Lung (tissue), 12 donors: ENCODE data around the gene SHC1. TPM values are rescaled to one million over a fixed set of nuclear protein-coding genes. Genes with fewer than 3 reads are reported as not detected.

Source experiments
- ATAC-seq: fragments of 200-7000 bp; cut with Tn5 transposase; one replicate; pipeline ENCODE4 v1.9.1; 2020; ENCODE audit warnings: moderate number of reproducible peaks; ENCODE audit not compliant: insufficient read depth, low FRiP score
- DNase-seq, 3 donors: peaks; one replicate each; pipeline ENCODE4 v3.0.0-alpha.2; 2013 to 2017
- H3K27ac ChIP-seq, 2 donors: one replicate each; pipeline ENCODE4 v1.5.1; 2013; ENCODE audit warnings: mild to moderate bottlenecking in 2 of 2, moderate library complexity in 2 of 2, control low read depth in 1 of 2, inconsistent platforms in 1 of 2, low read depth in 1 of 2, low read length in 1 of 2
- H3K27me3 ChIP-seq, 3 donors: one replicate each; pipeline ENCODE4 v1.5.1; 2013; ENCODE audit warnings: low read length in 2 of 3; ENCODE audit not compliant: control insufficient read depth in 3 of 3, insufficient read depth in 3 of 3
- H3K36me3 ChIP-seq, 4 donors: one replicate each; pipeline ENCODE4 v1.5.1; 2013; ENCODE audit warnings: low read length in 4 of 4, mild to moderate bottlenecking in 1 of 4, moderate library complexity in 1 of 4; ENCODE audit not compliant: control insufficient read depth in 4 of 4, insufficient read depth in 4 of 4
- H3K4me1 ChIP-seq, 5 donors: one replicate each; pipeline ENCODE4 v1.5.1; 2013; ENCODE audit warnings: low read length in 5 of 5, mild to moderate bottlenecking in 2 of 5, moderate library complexity in 1 of 5; ENCODE audit not compliant: control insufficient read depth in 5 of 5, insufficient read depth in 5 of 5
- H3K4me3 ChIP-seq: one replicate; pipeline ENCODE4 v1.5.1; 2013; ENCODE audit warnings: mild to moderate bottlenecking, control low read depth, moderate library complexity
- H3K9ac ChIP-seq, 2 donors: one replicate each; pipeline ENCODE4 v1.5.1; 2013; ENCODE audit warnings: low read length in 2 of 2, control low read depth in 1 of 2; ENCODE audit not compliant: insufficient read depth in 1 of 2
- H3K9me3 ChIP-seq, 4 donors: one replicate each; pipeline ENCODE4 v1.5.1; 2013; ENCODE audit warnings: low read length in 3 of 4, mild to moderate bottlenecking in 1 of 4, moderate library complexity in 1 of 4; ENCODE audit not compliant: control insufficient read depth in 4 of 4, insufficient read depth in 3 of 4
- whole genome bisulfite sequencing, 2 donors: extraction: QIAGEN DNeasy Blood & Tissue Kit; methylation state at CpG; one replicate each; pipeline ENCODE4 v1.1.7; 2013; 5-methylcytosine and 5-hydroxymethylcytosine counted together
- polyA plus RNA-seq, 2 donors: library from polyadenylated mRNA; stranded (reverse); fragments of 200-250 nt; gene quantifications; one replicate each; pipeline ENCODE4 v1.2.1, GENCODE V29; 2013
- total RNA-seq, 2 donors: library from RNA; depleted of rRNA in 1 of 2; stranded (reverse); fragments of >200 nt in 1 of 2; gene quantifications; one replicate each; pipeline ENCODE4 v1.2.1, GENCODE V29; 2014 to 2021
- TF ChIP-seq, protein P1 (sequence below): IDR thresholded peaks from 2 replicates; pipeline ENCODE4 v1.5.1; 2012; ENCODE audit warnings: mild to moderate bottlenecking; ENCODE audit errors: control extremely low read depth, extremely low read depth
- donor health status: control.
- donor health status: control.
- donor health status: Bipolar disorder and iron deficiency.
- donor health status: healthy.
- donor health status: DM: yes; HTN: yes; CAD: no.

Gene SHC1
- total and polyA plus RNA-seq, 4 donors, result 67.6 to 136 (median 93.8) TPM

- Histone ChIP-seq H3K9me3 (no peaks in the 10 kb centered on the region), H3K36me3 (no peaks in the 10 kb centered on the region), H3K4me3 (peak overlapping the region; percentile 65), H3K27ac (peak overlapping the region; percentile 91 to 94), H3K4me1 (peaks cover 5 to 28% (median 6%) of the 10 kb centered on the region in 5 donors), H3K9ac (peak overlapping the region in 1 of 2 donors; percentile 46), H3K27me3 (no peaks in the 10 kb centered on the region)
- ATAC-seq, result peak; percentile 67
- TF ChIP-seq, protein P1, sequence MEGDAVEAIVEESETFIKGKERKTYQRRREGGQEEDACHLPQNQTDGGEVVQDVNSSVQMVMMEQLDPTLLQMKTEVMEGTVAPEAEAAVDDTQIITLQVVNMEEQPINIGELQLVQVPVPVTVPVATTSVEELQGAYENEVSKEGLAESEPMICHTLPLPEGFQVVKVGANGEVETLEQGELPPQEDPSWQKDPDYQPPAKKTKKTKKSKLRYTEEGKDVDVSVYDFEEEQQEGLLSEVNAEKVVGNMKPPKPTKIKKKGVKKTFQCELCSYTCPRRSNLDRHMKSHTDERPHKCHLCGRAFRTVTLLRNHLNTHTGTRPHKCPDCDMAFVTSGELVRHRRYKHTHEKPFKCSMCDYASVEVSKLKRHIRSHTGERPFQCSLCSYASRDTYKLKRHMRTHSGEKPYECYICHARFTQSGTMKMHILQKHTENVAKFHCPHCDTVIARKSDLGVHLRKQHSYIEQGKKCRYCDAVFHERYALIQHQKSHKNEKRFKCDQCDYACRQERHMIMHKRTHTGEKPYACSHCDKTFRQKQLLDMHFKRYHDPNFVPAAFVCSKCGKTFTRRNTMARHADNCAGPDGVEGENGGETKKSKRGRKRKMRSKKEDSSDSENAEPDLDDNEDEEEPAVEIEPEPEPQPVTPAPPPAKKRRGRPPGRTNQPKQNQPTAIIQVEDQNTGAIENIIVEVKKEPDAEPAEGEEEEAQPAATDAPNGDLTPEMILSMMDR, result no peak
- DNase-seq, result peak; percentile 94 to 97 (median 95)
- 0 to 1% methylated on average over 41 to 43 of the region's 43 CpGs for WGBS, 2 donors
These were observed 30.3 kb upstream of the SHC1 start for GRCh38 chr1:155000726-155001424.

GRCh38 chr1:155000411-155000725 lies 29.8 kb upstream of the SHC1 start:
- WGBS, 2 donors, result 0 to 1% methylated on average over 10 of the region's 13 CpGs
- no peaks in the 10 kb centered on the region for H3K36me3 ChIP-seq
- H3K27ac ChIP-seq, result peak overlapping the region; percentile 91 to 94
- peak overlapping the region; percentile 65 for H3K4me3 ChIP-seq
- H3K9ac ChIP-seq, result peak overlapping the region in 1 of 2 donors; percentile 79
- ATAC-seq, result no peak
- no peaks in the 10 kb centered on the region for H3K27me3 ChIP-seq
- TF ChIP-seq, protein P1, result no peak
- no peak for DNase-seq
- peaks cover 5 to 28% (median 6%) of the 10 kb centered on the region in 5 donors for H3K4me1 ChIP-seq
- no peaks in the 10 kb centered on the region for H3K9me3 ChIP-seq

DNA sequence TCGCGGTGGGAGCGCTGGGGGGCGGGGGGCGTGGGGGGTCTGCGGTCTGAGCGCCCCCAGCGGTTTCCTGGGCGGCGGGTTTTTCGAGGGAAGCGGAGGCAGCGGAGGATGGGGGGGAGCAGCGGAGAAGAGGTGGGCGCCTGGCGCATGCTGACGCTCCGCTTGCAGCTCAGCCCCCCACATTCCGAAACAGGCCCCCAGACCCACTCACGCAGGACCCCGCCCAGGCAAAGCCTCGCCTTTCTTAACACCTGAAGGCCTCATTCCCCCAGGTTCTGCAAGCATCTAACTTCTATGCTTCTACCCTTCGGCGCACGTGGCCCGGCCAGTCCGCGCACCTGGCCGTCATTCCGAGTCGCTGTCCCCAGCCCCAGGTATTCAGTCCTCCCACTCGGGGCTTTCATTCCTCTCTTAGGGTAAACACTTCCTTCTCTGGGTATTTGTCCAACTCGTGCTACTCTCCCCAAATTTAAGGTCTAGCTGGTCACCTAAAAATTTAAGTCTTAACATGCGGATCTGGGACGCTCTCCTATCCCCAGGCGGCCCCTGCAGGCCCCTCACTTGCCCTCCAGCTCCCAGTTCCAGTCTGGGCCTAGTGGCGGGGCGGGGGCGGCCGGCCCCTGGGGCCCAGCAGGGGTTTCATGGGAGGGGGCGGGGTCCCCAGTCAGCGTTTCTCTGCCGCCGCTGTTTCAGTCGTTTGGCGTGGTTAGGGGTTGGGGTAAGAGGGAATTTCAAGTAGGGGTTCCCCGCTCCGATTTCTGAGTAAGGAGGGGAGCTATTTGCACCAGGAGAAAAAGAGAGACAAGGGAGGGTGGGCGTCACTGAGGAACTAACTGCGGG lies 29.2 kb upstream of the SHC1 start:
- Histone ChIP-seq H3K27ac (peak overlapping the region; percentile 80 to 94), H3K9me3 (no peaks in the 10 kb centered on the region), H3K4me3 (no peak overlapping the region), H3K27me3 (no peaks in the 10 kb centered on the region), H3K36me3 (no peaks in the 10 kb centered on the region), H3K4me1 (peaks cover 5 to 28% (median 6%) of the 10 kb centered on the region in 5 donors), H3K9ac (peak overlapping the region in 1 of 2 donors; percentile 79)
- ATAC-seq (no peak), DNase-seq (peak; percentile 63 to 70 (median 69))
- TF ChIP-seq, protein P1, result no peak
- WGBS, 2 donors, result 1 to 2% methylated on average over 46 to 50 of the region's 50 CpGs
